Panc1 (cell line): ENCODE data around the gene COL4A1.

Experiments
- POLR2AphosphoS5 ChIP-seq: IDR thresholded peaks from 2 replicates; pipeline ENCODE4 v1.6.1; 2012; ENCODE audit warnings: mild to moderate bottlenecking, low read depth, low read length, moderate library complexity
- SIN3A ChIP-seq: IDR thresholded peaks from 2 replicates; pipeline ENCODE4 v1.6.1; 2012; ENCODE audit warnings: low read depth, mild to moderate bottlenecking, low read length, moderate library complexity, borderline replicate concordance; ENCODE audit not compliant: insufficient read depth
- TCF7L2 ChIP-seq: IDR thresholded peaks from 2 replicates; pipeline ENCODE4 v1.6.1; 2011; ENCODE audit warnings: mild to moderate bottlenecking, low read depth, low read length, inconsistent platforms
- TF ChIP-seq, protein P1 (sequence below): fragments of 450-650 bp; IDR thresholded peaks from 2 replicates; pipeline ENCODE4 v1.5.1; 2017; ENCODE audit warnings: mild to moderate bottlenecking
- TF ChIP-seq, protein P2 (sequence below), 2 experiments: IDR thresholded peaks; 2 replicates each; pipeline ENCODE4 v1.6.1; 2011 to 2012; ENCODE audit warnings: low read depth in 2 of 2, control low read depth in 1 of 2, low read length in 1 of 2, mild to moderate bottlenecking in 1 of 2, moderate library complexity in 1 of 2; ENCODE audit not compliant: insufficient read depth in 1 of 2

DNA sequence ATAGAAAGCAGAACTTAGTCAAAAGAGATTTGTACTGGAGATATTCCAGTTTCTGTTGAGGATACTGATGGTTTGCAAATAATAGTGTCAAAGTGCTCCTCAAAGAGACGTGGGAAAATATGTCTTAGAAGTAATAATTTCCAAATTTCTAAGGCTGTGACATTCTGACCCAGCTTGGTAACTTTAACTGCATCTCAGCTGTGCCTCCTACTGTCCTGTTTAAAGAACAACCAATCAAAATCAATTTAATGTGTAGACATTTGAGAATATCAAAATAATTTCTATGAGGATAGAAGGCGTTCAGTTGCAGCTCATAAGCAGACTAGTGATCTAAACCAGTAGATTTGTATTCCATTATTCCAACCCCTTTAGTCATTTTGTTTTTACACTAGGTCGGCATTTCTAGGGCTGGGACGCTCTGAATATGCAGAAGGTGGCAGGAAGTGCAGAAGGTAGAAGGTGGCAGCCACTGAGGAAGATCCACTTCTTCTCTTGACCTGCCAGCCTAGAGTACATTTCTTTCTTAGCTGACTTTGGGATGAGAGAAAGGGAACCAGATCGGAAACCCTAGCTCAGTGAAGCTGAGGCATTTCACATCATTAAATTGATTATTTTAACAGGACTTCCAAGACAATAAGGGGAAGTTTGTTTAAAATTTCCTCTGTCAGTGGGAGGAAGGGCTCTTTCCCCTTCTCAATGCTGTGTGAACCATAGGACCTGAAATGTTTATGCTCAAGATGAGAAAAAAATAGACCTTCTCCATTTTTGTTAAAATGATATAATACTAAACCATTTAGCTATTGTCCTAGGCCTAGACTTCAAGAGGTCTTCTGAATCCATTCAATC, 67.5 kb downstream of the COL4A1 start:
- TF ChIP-seq POLR2AphosphoS5 (no peak), SIN3A (no peak), TCF7L2 (no peak)
- TF ChIP-seq, protein P1, sequence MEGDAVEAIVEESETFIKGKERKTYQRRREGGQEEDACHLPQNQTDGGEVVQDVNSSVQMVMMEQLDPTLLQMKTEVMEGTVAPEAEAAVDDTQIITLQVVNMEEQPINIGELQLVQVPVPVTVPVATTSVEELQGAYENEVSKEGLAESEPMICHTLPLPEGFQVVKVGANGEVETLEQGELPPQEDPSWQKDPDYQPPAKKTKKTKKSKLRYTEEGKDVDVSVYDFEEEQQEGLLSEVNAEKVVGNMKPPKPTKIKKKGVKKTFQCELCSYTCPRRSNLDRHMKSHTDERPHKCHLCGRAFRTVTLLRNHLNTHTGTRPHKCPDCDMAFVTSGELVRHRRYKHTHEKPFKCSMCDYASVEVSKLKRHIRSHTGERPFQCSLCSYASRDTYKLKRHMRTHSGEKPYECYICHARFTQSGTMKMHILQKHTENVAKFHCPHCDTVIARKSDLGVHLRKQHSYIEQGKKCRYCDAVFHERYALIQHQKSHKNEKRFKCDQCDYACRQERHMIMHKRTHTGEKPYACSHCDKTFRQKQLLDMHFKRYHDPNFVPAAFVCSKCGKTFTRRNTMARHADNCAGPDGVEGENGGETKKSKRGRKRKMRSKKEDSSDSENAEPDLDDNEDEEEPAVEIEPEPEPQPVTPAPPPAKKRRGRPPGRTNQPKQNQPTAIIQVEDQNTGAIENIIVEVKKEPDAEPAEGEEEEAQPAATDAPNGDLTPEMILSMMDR = no peak
- TF ChIP-seq, protein P2, sequence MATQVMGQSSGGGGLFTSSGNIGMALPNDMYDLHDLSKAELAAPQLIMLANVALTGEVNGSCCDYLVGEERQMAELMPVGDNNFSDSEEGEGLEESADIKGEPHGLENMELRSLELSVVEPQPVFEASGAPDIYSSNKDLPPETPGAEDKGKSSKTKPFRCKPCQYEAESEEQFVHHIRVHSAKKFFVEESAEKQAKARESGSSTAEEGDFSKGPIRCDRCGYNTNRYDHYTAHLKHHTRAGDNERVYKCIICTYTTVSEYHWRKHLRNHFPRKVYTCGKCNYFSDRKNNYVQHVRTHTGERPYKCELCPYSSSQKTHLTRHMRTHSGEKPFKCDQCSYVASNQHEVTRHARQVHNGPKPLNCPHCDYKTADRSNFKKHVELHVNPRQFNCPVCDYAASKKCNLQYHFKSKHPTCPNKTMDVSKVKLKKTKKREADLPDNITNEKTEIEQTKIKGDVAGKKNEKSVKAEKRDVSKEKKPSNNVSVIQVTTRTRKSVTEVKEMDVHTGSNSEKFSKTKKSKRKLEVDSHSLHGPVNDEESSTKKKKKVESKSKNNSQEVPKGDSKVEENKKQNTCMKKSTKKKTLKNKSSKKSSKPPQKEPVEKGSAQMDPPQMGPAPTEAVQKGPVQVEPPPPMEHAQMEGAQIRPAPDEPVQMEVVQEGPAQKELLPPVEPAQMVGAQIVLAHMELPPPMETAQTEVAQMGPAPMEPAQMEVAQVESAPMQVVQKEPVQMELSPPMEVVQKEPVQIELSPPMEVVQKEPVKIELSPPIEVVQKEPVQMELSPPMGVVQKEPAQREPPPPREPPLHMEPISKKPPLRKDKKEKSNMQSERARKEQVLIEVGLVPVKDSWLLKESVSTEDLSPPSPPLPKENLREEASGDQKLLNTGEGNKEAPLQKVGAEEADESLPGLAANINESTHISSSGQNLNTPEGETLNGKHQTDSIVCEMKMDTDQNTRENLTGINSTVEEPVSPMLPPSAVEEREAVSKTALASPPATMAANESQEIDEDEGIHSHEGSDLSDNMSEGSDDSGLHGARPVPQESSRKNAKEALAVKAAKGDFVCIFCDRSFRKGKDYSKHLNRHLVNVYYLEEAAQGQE (IDR thresholded peaks at IDR 0.05; ENCODE audit: insufficient read depth in 1 of 2, low read depth in 2 of 2, low read length in 1 of 2) = no peak
